Activated CD8-positive, alpha-beta memory T cell treated with anti-CD3 and anti-CD28 coated beads, Interleukin-2, amount 50 U/mL, for 24 hours (primary cell): Measurements from ENCODE around the gene RPL32.
"Not testable (repeated sequence)": the region's sequence is repeated elsewhere in the genome, so short reads cannot be mapped to it uniquely, and the experiment has no call there.

ENCODE experiments used
- DNase-seq: peaks from one replicate; pipeline ENCODE4 v3.0.0-alpha.2; 2020; ENCODE audit errors: extremely low read depth

RPL32 gene

DNA sequence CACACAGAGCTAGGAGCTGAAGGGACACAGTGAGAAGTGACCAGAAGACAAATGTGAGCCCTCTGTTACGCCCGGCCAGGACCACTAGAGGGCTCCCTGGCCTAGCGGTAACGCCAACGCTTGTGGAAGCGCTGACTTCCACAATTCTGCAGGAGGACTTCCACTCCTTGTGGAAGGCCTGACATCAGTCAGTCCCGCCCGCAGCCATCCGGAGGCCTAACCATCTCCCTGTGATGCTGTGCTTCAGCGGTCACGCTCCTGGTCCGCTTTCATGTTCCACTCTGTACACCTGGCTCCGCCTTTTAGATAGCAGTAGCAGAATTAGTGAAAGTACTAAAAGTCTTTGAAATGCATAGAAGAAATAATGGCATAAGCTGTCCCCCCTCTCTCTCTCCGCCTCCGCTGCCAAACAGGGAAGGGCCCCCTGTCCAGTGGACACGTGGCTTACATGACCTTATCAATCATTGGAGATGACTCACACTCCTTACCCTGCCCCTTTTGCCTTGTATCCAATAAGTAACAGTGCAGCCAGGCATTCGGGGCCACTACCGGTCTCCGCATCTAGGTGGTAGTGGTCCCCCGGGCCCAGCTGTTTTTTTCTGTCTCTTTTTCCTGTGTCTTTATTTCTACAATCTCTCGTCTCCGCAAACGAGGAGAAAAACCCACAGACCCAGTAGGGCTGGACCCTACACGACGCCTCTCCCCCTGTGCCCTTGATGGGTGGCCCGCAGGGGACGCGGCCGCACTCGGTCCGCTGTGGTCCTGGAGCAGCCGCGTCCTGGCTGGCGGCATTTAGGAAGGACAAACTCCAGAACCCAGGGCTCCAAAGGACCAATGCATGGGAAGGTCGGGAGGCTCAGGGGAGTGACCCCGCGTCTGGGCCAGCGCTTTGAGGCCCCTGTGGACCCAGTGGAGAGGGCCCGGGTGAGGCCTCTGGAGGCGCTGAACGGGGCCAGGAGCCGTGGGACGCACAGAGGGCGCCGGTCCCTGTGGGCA lies 27.0 kb upstream of the RPL32 start:
- peak; percentile 28 for DNase-seq

GRCh38 chr3:12866836-12867235 lies 25.5 kb upstream of the RPL32 start:
- DNase-seq, result no peak

DNA sequence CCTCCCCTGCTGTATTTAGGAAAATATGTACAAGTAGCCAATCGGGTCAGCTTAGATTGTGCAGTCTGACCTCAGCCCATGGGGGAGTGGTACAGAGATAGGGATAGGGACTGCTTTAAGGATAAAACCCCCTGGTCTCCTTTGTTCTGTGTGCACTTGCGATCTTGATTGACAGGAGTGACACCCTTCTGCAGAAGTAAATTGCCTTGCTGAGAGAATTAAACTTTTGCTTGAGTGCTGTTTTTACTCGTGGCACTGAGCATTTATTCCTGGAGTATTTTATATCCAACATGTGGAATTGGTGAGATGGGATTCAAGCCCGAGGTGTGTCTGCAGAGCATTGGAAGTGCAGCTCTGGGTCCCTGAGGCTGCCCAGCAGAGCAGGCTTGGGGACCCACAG lies 23.9 kb upstream of the RPL32 start:
- DNase-seq, result no peak

DNA sequence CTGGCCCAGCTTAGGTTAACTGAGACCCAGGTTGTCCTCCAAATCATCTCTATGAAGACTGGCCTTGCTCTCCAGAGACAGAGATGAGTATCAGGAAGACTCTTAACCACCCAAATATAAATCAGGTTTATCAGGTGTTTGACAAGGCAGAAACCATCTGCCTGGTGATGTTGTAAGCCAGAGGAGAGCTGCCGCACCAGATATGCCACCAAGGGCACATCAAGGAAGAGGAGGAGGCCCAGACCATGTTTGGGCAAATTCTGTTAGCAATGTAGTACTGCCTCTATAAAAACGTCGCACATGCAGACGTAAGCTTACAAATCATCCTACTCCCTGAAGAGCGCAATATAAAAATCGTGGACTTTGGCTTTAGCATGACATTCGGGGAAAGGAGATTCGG lies 21.0 kb upstream of the RPL32 start:
- no peak for DNase-seq

- no peak for DNase-seq
Observed at GRCh38 chr3:12861611-12862010, 20.2 kb upstream of the RPL32 start.

DNA sequence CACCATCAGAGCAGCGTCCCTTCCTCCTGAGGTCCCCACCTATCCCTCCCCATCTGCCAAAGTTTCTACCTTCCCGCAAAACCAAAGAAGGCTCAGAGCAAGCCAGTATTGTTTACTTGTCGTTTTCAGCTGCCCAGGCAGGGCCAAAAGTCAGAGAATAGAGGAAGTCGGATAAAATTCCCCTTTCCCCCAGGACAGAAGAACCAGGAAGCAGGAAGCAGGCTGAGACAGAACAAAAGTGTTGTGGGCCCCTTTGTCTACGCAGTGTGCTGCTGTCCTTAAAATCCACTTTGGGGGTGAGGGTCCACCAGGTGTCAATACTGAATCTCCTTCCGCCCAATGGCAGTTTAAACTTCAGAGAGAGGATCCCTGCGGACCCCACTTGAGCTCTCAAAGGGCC lies 18.5 kb upstream of the RPL32 start:
- DNase-seq, result no peak

DNA sequence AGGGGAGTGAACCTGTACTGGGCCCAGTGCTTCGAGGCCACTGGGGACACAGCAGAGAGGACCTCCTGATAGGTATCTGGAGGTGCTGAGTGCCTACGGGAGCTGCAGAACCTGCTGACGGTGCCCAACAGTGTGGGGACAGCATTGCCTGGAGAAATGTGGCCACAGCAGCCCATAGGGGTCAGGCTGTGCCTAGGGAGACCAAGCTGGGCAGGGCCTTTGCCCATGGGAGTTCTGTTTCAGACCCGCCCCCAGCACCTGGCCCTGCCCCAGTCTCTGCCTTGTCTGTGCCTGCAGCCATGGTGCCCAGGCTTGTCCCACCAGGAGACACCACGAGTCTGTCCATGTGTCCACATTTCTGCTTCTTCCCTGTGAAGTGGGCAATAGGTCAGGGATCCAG lies 15.3 kb upstream of the RPL32 start:
- DNase-seq, result no peak

DNA sequence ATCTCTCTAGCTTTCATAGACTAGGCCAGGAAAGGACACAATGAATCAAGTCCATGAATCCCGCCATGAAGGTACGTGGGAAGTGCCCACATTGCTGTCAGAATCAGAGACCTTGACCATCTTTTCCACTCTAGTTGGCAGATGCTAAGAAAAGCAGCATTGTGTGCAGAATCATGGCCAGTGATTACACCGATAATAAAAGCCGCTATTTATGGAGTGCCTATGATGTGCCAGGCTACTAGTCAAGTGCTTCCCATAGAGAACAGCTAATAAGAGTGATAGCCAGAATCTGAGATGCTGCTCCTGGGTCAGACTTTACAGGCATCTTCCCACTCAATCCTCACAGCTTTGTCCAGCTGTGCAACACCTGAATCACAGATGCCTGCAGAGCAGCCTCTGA lies 13.2 kb upstream of the RPL32 start:
- DNase-seq, result no peak

DNA sequence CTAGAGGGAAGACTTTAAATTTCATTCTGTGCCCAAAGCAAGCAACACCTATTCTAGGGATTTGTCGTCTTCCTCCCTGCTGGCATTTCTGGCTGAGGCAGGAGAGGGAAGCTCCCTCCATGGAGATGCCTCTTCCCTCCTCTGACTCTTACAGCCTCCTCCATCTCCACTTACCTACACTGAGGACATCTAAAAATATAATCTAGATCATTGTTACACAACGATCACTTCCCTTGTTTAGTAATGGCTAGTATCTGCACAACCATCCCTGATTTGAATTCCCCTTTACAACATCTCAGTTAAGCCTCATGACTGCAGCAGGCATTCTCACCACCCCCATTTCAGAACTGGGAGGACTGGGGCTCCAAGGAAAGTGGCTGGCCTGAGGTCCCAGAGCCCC lies 12.5 kb upstream of the RPL32 start:
- DNase-seq, result not testable (repeated sequence)

GRCh38 chr3:12852201-12852600 lies 10.8 kb upstream of the RPL32 start:
- no peak for DNase-seq

GRCh38 chr3:12845811-12846210 lies 4.4 kb upstream of the RPL32 start:
- DNase-seq, result no peak

DNA sequence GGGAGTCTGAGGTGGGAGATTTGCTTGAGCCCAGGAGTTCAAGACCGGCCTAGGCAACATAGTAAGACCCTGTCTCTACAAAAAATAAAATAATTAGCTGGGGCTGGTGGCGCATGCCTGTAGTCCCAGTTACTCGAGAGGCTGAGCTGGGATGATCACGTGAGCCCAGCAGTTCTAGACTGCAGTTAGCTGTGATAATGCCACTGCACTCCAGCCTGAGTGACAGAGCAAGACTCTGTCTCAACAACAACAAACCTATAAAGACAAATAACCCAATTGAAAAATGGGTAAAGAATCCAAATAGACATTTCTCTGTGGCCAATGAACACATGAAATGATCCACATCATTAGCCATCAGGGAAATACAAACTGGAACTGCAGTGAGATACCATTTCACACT lies 1.1 kb upstream of the RPL32 start:
- no peak for DNase-seq

GRCh38 chr3:12841970-12842328 lies 584 bp upstream of the RPL32 start:
- no peak for DNase-seq

DNA sequence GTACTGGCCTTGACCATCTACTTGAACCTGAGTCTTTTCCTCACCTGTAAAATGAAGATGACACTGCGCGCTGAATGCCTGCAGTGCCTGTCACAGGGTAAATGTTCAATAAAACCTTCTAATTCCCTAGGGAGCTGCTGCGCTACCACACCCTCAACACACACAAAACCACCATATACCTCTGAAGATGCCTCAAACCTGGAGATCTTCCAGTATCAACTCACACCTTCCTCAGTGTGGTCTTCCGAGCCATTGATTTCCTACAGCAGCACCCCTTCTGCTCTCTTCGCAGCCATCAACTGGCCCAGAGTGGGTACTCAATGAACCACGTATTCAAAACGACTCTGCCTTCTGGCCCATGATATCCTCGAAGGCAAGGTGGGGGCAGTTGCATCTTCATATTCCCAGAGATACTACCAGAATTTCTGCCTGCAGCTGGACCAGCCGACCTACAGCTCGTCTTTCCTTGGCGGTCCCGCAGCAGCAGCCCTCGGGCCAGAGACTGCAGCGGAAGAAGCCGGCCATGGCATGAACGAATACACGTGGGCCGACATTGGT lies 695 bp downstream of the RPL32 start:
- DNase-seq, result no peak

GRCh38 chr3:12840148-12840547 lies 1.2 kb downstream of the RPL32 start:
- DNase-seq, result not testable (repeated sequence)

GRCh38 chr3:12839156-12839946 lies 2.0 kb downstream of the RPL32 start:
- no peak for DNase-seq

DNA sequence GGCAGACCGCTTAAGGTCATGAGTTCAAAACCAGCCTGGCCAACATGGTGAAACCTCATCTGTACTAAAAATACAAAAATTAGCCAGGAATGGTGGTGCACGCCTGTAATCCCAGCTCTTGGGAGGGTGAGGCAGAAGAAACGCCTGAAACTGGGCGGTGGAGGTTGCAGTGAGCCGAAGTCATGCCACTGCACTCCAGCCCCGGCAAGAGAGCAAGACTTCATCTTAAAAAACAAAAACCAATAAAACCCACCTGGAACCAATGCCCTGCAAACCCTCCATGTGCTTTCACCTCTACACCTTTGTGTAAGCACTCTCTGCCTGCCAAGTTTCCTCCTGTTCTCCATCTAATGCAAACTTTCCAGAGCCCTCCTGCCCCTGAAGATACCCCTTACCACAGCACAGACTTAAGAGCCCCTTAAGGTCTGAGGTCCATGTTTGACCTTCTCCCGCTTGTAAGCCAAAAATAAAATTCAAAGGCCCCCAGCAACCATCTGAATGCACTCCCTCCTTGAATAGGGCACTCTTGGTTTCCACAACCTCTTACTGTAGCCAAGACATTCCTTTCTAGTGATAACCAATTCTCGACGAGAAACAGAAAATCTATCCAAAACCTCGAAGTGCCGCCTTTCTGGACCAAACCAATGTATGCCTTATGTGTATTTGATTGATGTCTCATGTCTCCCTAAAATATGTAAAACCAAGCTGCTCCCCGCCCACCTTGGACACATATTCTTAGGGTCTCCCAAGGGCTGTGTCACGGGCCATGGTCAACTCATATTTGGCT lies 3.0 kb downstream of the RPL32 start:
- DNase-seq, result no peak

GRCh38 chr3:12837295-12837986 lies 3.9 kb downstream of the RPL32 start:
- DNase-seq, result no peak

- DNase-seq, result no peak
Observed at GRCh38 chr3:12835052-12835665, 6.2 kb downstream of the RPL32 start.

- DNase-seq, result no peak
Observed at GRCh38 chr3:12833222-12834161, 7.9 kb downstream of the RPL32 start.
